SH-SY5Y (cell line): ENCODE data around the gene TMED10.

Experiments used
- GATA2 ChIP-seq: IDR thresholded peaks from 2 replicates; pipeline ENCODE4 v1.6.1; 2011; ENCODE audit warnings: mild to moderate bottlenecking, low read depth, low read length
- GATA3 ChIP-seq: IDR thresholded peaks from 2 replicates; pipeline ENCODE4 v1.6.1; 2011; ENCODE audit warnings: low read depth, mild to moderate bottlenecking, low read length, moderate library complexity

TMED10 gene

GRCh38 chr14:75202657-75203056 is 26.2 kb upstream of the TMED10 start:
- no peak for TF ChIP-seq GATA2
- no peak for TF ChIP-seq GATA3

DNA sequence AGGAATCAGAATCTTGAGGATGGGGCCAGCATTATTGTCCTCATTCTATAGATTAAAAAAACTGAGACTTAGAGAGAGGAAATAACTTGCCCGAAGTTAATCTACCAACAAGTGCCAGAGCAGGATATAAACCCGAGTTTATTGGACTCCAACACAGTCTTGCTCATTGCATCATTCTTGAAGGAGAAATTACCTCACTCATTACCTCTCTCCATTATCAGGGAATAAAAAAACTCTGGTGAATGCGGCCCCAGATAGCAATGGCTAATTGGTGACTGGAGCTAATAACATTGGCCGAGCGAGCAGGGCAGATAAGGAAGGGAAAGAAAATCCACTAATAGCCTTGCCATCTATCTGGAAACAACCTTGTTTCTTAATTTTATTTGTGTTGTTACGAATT is 24.7 kb upstream of the TMED10 start:
- TF ChIP-seq GATA2 (no peak), GATA3 (no peak)

DNA sequence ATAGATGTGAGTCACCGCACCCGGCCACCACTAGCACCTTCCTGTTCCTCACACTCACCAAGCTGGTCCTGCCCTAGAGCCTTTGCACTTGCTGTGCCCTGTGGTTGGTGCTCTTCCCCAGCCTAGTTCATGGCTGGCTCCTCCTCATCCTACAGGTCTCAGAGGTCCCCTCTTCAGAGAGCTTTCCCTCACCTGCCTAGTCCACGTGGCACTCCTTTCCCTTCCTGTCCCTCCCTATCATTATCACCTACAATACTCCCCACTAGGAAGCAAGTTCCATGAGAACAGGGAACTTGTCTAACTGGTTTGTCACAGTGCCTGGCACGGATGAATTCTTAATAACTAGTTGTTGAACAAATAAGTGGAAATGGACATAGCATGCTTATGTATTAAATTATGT is 24.0 kb upstream of the TMED10 start:
- no peak for TF ChIP-seq GATA3
- TF ChIP-seq GATA2 = no peak

- TF ChIP-seq GATA2 (no peak), GATA3 (no peak)
Measured at GRCh38 chr14:75198291-75198933, 22.0 kb upstream of the TMED10 start.

DNA sequence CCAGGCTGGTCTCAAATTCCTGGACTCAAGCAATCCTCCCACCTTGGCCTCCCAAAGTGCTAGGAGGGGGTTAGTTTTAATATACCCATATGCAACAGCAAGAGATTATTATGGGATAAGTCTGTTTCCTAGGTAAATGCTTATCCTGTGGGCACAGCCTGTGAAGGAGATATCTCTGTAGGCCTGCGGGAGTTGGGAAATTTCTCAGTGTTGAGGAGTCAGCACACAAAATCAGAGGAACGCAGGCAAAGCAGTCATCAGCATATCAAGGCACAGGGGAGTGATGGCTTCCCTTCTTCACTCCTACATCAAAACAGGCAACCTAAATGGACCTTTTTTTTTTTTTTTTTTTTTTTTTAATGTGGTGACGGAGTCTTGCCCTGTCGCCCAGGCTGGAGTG is 20.9 kb upstream of the TMED10 start:
- no peak for TF ChIP-seq GATA2
- no peak for TF ChIP-seq GATA3

GRCh38 chr14:75196468-75196867 is 20.1 kb upstream of the TMED10 start:
- TF ChIP-seq GATA3 (no peak), GATA2 (no peak)

DNA sequence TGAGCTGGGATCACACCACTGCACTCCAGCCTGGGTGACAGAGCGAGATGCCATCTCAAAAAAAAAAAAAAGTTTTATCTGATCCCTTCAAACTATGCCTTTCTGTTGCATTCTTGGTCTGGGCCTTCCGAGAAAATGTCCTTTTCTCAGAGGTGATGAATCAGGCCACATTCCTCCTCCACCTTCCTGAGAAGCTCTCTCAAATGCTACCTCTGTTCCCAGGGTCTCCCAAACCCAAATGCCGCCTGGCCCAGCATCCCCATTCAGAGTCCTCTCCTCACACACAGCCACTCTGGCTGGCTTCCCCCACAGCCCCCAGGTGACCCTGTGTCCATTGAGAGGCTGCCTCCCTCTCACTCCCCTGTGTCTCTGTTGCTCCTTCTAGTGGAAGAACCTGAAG is 19.7 kb upstream of the TMED10 start:
- TF ChIP-seq GATA2 (no peak), GATA3 (no peak)

DNA sequence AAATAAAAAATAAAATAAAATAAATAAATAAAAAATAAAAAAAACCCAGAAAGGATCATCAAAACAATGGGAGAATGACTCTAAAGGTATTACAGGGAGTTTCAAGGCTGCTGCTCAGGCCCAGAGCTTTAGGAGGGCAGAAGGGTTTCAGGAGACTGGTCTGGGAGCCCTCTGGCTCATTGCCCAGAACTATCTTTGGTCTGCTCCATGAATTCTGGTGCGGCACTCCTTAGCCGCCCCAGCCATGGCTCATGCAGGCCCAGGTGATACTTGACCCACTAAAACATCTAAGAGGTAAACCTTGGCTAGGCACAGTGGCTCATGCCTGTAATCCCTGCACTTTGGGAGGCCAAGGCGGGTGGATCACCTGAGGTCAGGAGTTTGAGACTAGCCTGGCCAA is 14.7 kb upstream of the TMED10 start:
- TF ChIP-seq GATA3 = no peak
- no peak for TF ChIP-seq GATA2

DNA sequence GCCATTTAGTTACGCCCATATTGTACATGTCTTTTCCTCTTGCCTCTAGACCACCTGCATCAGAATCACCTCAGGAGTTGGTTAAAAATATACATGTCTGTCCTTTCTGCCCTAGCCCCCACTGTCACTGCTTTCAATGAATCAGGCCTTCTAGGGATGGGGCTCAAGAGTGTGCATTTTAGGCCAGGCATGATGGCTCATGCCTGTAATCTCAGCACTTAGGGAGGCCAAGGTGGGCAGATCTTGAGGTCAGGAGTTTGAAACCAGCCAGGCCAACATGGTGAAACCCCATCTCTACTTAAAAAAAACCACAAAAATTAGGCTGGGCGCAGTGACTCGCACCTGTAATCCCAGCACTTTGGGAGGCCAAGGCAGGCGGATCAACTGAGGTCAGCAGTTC is 13.6 kb upstream of the TMED10 start:
- no peak for TF ChIP-seq GATA2
- no peak for TF ChIP-seq GATA3

- TF ChIP-seq GATA3 (no peak), GATA2 (no peak)
Measured at GRCh38 chr14:75188520-75189268, 12.3 kb upstream of the TMED10 start.

GRCh38 chr14:75188086-75188485 is 11.7 kb upstream of the TMED10 start:
- TF ChIP-seq GATA2 (no peak), GATA3 (no peak)

DNA sequence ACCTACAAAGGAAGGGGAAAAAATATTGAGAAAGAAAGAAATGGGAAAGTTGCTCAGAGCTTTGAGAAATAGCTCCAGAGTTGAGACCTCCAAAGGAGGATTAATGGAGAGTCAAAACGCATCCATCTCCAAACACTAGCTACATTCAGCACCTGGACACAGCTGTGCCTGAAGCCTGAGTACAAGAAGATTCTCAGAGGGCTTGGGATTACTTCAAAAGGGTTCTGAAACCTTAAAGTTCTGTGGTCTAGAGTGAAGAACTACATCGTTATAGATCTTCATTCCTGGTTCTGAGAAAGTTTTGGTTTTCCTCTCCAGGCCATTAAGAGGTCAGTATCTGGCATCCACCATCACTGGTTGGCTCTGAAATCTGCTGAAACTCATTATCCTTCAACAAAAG is 10.5 kb upstream of the TMED10 start:
- TF ChIP-seq GATA2 (no peak), GATA3 (no peak)

DNA sequence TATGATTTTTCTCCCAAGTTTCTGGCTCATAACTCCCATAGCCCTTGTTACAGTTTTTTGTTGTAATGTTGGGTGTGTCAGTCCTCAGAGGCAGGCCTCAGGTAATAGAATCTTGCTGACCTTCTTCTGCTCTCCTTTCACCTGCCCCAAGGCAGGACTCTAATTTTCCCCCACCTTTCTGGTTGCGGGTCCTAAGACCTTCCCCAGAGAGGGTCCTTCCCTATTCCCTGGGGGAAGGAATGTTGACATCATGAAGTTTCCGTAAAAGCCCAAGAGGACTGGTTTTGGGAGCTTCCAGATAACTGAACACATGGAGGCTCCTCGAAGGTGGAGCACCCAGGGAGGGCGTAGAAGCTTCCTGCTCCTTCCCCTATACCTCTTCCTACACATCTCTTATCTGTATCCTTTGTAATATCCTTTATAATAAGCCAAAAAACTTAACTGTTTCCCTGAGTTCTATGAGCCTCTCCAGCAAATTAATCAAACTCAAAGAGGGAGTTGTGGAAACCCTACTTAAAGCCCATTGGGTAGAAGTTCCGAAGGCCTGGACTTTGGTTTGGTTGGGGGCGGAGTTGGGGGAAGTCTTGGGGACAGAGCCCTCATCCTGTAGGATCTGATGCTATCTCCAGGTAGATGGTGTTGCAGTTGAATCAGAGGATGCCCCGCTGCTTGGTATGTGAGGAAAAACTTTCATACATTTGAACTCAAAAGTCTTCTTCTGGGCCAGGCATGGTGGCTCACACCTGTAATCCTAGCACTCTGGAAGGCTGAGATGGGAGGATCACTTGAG is 9.0 kb upstream of the TMED10 start:
- TF ChIP-seq GATA3 (no peak), GATA2 (no peak)

DNA sequence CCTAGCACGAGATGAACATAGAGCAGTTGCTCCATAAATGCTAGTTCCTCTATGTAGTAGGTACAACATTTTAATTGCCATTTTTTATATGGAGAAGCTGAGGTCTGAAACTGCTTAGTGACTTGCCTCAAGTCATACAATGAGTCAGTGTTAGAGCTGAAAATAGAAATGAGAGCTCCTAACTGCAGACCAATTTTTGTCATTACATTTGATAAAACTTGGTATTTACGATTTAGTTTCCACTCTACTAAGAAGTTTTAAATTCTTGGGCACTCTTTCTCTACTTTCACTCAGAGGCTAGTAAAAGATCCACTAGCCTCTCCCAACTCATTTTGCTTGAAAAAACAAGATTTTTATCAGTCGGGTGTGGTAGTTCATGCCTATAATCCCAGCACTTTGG is 8.1 kb upstream of the TMED10 start:
- TF ChIP-seq GATA2 (no peak), GATA3 (no peak)

GRCh38 chr14:75184039-75184438 is 7.6 kb upstream of the TMED10 start:
- TF ChIP-seq GATA2 (no peak), GATA3 (no peak)
